K562 (cell line): ENCODE results near the gene ATP6V1F. TPM values are rescaled to one million over a fixed set of nuclear protein-coding genes. Genes with fewer than 3 reads are reported as not detected.

ENCODE experiments used
- AFF1 ChIP-seq, 2 experiments: fragments of 450-650 bp; IDR thresholded peaks; 2 replicates each; pipeline ENCODE4 v1.6.1; 2018; ENCODE audit warnings: mild to moderate bottlenecking in 2 of 2, low read depth in 1 of 2; ENCODE audit not compliant: partially characterized antibody in 2 of 2
- CTCF ChIP-seq, 3 experiments: IDR thresholded peaks in 2 of 3; conservative IDR thresholded peaks in 1 of 3; 2 replicates each; pipeline ENCODE4 v1.5.1; 2011 to 2012; ENCODE audit warnings: low read length in 3 of 3, mild to moderate bottlenecking in 3 of 3, control low read depth in 2 of 3, improper control_type of control experiment in 1 of 3, inconsistent platforms in 1 of 3, low read depth in 1 of 3, mixed read lengths in 1 of 3, moderate library complexity in 1 of 3; ENCODE audit not compliant: insufficient read depth in 2 of 3
- ELF1 ChIP-seq: fragments of 200-800 bp; sonication (Bioruptor generic); IDR thresholded peaks from 2 replicates; pipeline ENCODE4 v1.6.1; 2016; ENCODE audit warnings: missing genetic modification characterization, missing compliant biosample characterization
- MBD2 ChIP-seq: sonication (generic); IDR thresholded peaks from 2 replicates; pipeline ENCODE4 v1.6.1; 2016; ENCODE audit warnings: low read depth, borderline replicate concordance
- NCOA2 ChIP-seq, 2 experiments: fragments of 450-650 bp; IDR thresholded peaks; 2 replicates each; pipeline ENCODE4 v1.6.1; 2018; ENCODE audit warnings: mild to moderate bottlenecking in 2 of 2, moderate library complexity in 1 of 2; ENCODE audit not compliant: partially characterized antibody in 2 of 2
- RERE ChIP-seq: sonication (generic); formaldehyde crosslinking; IDR thresholded peaks from 2 replicates; pipeline ENCODE4 v1.8.0; 2023; ENCODE audit warnings: missing genetic modification reagents, mild to moderate bottlenecking, borderline replicate concordance
- RNF2 ChIP-seq: sonication (generic); IDR thresholded peaks from 2 replicates; pipeline ENCODE4 v1.6.1; 2016
- ZFP1 ChIP-seq: fragments of 450-650 bp; formaldehyde crosslinking; IDR thresholded peaks from 2 replicates; pipeline ENCODE4 v1.4.0; 2020; ENCODE audit warnings: mild to moderate bottlenecking, mixed read lengths
- ZNF140 ChIP-seq: fragments of 250-450 bp; sonication (Bioruptor Pico); IDR thresholded peaks from 2 replicates; pipeline ENCODE4 v1.8.0; 2021; ENCODE audit warnings: moderate library complexity, mild to moderate bottlenecking, inconsistent platforms
- polyA plus RNA-seq, 8 experiments: library from polyadenylated mRNA; depleted of rRNA in 4 of 8; stranded (reverse) in 5 of 8; unstranded in 3 of 8; fragments of >200 nt; fragmentation: Nextera tagmentation in 2 of 8; fragmentation: Illumina TruSeq in 1 of 8; extraction: Ambion mirVana in 2 of 8; extraction: Trizol in 1 of 8; gene quantifications; 2 replicates each; pipeline versions ENCODE4 v1.2.1 to v1.2.3, GENCODE V29; 2011 to 2014; ENCODE audit warnings: inconsistent platforms in 1 of 8, missing spikeins in 1 of 8
- total RNA-seq, 7 experiments: library from RNA; depleted of rRNA in 6 of 7; stranded (reverse); fragments of >200 nt in 6 of 7; fragmentation: Illumina TruSeq in 2 of 7; extraction: Trizol in 2 of 7; gene quantifications; 2 replicates each; pipeline versions ENCODE4 v1.2.1 to v1.2.3, GENCODE V29; 2011 to 2021; ENCODE audit warnings: low replicate concordance in 1 of 7
- TF ChIP-seq, protein P1 (sequence below): fragments of 250-450 bp; sonication (Bioruptor Pico); IDR thresholded peaks from 2 replicates; pipeline ENCODE4 v1.8.0; 2021; ENCODE audit warnings: mild to moderate bottlenecking, moderate library complexity
- TF ChIP-seq, protein P2 (sequence below): fragments of 450-650 bp; conservative IDR thresholded peaks from 2 replicates; pipeline ENCODE4 v1.6.1; 2016; ENCODE audit warnings: missing genetic modification characterization, low read depth, mild to moderate bottlenecking, missing compliant biosample characterization, moderate library complexity

The ATP6V1F gene
- total and polyA plus RNA-seq, 9 of the 15 experiments (the other 6 are each of a cell fraction or from before 2014, with no cell fraction given), result 206 to 1,123 (median 542) TPM

DNA sequence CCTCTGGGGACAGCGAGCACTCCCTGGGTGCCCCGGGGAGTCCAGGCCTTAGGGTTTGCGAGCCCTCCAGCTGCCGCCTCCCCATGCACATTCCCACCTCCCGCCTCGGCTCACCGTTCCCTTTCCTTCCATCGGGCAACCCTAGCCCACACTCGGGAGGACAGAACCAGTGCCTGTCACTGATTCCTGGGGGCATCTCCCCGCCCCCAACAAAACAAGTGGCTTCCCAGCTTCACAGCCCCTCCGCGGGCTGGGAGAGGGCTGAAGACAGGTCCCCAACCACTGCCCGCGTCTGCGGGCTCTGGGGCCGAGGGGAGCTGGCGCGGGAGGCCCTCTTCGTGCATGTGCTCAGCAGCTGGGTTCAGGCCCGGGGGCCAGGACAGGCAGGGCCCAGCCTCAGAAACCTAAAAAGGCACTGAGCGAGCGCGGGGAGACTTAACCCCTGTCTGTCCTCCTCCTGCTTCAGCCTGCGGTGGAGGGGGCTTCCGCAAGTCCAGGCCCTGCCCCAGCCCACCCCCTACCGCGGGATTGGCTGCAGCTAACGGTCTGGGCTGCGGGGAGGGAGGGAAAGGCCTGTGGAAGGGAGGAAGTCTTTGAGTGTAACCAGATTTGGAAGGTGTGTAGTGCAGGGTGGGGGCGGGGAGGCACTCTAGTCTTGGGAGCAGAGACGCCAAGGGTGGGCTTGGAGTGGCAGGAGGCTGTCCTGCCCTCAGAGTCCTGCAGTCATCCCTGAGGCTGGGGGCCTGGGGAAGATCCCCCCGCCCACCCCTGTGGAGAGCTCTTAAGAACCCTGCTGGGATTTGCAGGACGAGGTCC, 31.3 kb upstream of the ATP6V1F start (continued):
- 0 out of 2 replicates have a peak, but pooled peaks have one; percentile 0 for TF ChIP-seq RERE
- TF ChIP-seq RNF2, result peak; percentile 69
- TF ChIP-seq ZNF140 (CRISPR knock-in tag), result 0 out of 2 replicates have a peak, but pooled peaks have one; percentile 34
- TF ChIP-seq MBD2, result peak; percentile 81
- no peak for TF ChIP-seq ZFP1 (CRISPR knock-in tag)
- TF ChIP-seq, protein P1, sequence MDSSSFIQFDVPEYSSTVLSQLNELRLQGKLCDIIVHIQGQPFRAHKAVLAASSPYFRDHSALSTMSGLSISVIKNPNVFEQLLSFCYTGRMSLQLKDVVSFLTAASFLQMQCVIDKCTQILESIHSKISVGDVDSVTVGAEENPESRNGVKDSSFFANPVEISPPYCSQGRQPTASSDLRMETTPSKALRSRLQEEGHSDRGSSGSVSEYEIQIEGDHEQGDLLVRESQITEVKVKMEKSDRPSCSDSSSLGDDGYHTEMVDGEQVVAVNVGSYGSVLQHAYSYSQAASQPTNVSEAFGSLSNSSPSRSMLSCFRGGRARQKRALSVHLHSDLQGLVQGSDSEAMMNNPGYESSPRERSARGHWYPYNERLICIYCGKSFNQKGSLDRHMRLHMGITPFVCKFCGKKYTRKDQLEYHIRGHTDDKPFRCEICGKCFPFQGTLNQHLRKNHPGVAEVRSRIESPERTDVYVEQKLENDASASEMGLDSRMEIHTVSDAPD (CRISPR knock-in tag), result no peak
- TF ChIP-seq ELF1, result peak; percentile 51; the same call in 1 of the 2 replicates
- TF ChIP-seq AFF1 (IDR thresholded peaks at IDR 0.05; ENCODE audit: low read depth in 1 of 2, partially characterized antibody in 2 of 2), result peak in 1 of 2 experiments; percentile 17
- TF ChIP-seq NCOA2 (IDR thresholded peaks at IDR 0.05; ENCODE audit: partially characterized antibody in 2 of 2), result no peak
- TF ChIP-seq, protein P2, sequence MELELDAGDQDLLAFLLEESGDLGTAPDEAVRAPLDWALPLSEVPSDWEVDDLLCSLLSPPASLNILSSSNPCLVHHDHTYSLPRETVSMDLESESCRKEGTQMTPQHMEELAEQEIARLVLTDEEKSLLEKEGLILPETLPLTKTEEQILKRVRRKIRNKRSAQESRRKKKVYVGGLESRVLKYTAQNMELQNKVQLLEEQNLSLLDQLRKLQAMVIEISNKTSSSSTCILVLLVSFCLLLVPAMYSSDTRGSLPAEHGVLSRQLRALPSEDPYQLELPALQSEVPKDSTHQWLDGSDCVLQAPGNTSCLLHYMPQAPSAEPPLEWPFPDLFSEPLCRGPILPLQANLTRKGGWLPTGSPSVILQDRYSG (tag), result 0 out of 2 replicates have a peak, but pooled peaks have one; percentile 20
- 0 out of 6 replicates have a peak, but pooled peaks of 1 of the 3 experiments have one; percentile 1 for TF ChIP-seq CTCF (IDR thresholded peaks at IDR 0.05 in 2 of 3, conservative IDR thresholded peaks at IDR 0.05 in 1 of 3; ENCODE audit: insufficient read depth in 2 of 3, low read depth in 1 of 3, low read length in 3 of 3)
